Measurements from ENCODE around the gene SPTBN4.
A peak's percentile ranks its signal among the peaks of the same experiment; 100 is the strongest.
"Not testable (repeated sequence)": the region's sequence is repeated elsewhere in the genome, so short reads cannot be mapped to it uniquely, and the experiment has no call there.

The SPTBN4 gene

DNA sequence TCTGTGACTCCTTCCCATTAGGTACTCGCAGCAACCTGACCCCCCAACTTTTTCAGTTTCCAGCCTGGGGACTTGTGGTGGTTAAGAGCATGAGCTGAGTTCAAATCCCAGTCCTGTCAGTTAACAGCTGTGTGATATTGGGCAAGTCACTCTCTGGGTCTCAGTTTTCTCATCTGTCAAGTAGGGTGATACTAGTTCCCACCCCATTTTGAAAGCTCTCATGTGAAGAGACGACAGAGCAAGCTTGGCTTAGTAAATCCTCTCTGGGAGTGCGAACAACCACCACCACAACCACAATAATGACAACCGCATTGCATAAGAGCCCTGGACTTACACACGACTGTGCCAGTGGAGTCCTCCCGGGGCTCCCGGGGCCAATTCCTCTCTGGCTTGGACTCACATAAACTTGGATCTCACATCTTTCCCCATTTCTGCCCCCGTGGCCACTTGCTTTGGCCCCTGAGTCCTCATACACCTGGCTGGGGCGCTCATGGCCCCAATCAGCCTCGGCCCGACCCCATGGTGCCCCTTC, 1.7 kb upstream of the SPTBN4 start:
- DNase-seq (ENCODE audit: low read depth): peak; percentile 61

DNA sequence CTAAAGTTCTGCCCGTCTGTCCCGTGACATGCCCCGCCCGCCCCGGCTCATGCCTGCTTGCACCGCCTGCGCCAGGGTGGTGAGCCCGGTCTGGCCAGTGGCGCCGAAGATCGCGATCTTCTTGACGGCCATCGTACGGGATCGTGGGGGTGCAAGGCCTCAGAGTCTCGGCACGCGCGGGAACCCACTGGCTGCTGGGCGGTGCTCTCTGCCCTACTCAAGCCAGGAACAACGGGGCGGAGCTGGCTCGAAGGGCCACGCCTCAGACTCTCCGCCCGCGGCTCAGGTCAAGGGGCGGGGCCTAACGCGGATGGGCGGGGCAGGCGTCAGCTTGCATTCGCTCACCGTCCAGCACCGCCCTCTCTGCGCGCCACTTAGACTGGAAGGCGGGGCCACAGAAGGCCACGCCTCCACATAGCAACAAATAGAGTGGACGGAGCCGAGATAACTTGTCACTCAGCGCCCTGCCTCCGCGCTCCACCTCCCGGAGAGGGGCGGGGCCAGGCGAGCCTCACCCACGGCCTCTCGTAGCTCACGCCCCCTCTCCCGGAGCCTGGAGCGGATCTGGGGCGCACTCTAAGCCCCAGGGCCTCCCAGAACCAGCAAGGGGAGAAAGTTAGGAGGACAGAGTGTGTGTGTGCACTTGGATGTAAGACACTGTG, 1.1 kb upstream of the SPTBN4 start, which contains the start of gene BLVRB:
Gene BLVRB, minus strand, starts transcription at position 189 of the 662 bp plus-strand sequence. Its CDS starts 57 bp downstream, at position 132.
- peak; percentile 99 for DNase-seq (ENCODE audit: low read depth)

DNA sequence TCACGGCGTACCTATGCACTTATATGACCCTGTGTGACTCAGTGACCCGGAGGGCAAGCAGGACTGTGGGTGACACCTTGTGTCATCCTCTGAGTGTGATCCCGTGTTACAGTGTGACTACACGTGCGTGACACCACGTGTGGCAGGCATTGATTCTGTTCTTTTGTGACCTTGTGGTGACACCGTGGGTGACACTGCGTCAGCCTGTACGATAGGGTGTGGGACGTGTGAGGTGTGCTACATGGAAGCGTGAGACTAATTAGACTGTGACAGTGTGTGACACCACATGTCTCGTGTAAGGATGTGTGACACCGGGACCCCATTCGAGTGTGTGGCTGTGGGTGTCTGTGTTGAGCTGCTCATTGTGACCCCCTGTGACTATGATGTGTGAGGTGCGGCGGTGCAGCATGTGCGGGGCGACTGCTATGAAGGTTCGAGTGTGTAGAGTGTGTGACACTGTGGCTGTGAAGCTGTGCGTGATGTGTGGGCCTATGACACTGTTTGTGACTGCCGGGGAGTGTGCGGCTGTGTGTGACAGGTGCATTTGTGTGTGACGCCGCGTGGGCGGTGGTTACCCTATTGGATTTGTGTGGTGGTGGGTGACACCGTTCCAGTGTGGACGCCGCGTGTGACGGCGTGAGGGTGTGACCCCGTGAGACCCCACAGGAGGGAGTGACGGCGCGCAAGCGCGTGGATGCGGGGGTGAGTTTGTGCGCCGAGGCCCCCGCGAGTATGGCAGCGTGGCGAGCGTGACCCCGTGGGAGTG, 399 bp upstream of the SPTBN4 start:
- no peak for DNase-seq (ENCODE audit: low read depth)

DNA sequence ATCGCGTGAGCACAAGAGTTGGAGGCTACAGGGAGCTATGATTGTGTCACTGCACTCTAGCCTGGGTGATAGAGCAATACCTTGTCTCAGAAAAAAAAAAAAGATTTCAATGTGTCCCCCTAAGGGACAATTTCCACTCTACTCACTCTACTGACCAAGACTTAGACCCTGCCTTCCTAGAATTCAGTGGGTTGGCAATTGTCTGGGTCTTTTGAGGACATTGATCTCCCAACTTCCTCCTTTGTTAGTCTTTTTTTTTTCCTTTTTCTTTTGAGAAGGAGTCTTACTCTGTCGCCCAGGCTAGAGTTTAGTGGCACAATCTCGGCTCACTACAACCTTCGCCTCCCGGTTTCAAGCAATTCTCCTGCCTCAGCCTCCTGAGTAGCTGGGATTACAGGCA, 2.2 kb downstream of the SPTBN4 start:
- DNase-seq (ENCODE audit: low read depth): no peak

DNA sequence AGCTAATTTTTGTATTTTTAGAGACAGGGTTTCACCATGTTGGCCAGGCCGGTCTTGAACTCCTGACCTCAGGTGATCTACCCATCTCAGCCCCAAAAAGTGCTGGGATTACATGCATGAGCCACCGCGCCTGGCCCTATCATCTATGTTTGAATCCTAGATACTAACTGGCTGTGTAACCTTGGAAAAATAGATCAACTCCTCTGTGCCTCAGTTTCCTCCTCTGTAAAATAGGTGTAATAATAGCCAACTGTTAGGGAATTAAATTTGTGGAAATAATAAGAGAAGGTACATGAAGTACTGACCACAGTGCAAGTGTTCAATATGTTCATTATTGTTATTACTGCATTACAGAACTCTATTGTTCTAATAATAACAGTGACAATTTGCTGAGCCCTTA, 4.3 kb downstream of the SPTBN4 start:
- DNase-seq (ENCODE audit: low read depth): no peak

DNA sequence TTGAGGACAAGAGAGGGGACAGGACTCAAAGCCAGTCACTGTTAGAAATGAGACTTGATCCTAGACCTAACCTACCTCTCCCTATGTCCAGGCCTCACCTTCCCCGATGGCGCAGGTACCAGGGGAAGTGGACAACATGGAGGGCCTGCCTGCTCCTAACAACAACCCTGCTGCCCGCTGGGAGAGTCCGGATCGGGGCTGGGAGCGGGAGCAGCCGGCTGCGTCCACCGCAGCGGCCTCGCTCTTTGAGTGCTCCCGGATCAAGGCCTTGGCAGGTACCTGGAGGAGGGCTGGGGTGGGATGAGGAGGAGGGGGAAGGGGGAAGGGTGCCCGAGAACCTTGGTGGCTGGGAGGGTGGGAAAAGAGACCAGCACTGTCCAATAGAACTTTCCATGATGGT, 5.7 kb downstream of the SPTBN4 start:
- no peak for DNase-seq (ENCODE audit: low read depth)

DNA sequence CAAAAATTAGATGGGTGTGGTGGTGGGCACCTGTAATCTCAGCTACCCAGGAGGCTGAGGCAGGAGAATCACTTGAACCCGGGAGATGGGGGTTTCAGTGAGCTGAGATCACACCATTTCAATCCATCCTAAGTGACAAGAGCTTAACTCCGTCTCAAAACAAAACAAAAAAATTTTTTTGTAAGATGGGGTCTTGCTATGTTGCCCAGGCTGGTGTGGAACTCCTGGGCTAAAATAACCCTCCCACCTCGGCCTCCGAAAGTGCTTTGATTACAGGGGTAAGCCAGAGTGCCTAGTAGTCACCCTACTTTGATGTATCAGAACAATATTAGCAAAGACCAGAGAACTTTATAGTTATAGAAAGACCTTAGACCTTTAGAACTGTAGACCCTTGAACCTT, 7.9 kb downstream of the SPTBN4 start:
- DNase-seq (ENCODE audit: low read depth): no peak

DNA sequence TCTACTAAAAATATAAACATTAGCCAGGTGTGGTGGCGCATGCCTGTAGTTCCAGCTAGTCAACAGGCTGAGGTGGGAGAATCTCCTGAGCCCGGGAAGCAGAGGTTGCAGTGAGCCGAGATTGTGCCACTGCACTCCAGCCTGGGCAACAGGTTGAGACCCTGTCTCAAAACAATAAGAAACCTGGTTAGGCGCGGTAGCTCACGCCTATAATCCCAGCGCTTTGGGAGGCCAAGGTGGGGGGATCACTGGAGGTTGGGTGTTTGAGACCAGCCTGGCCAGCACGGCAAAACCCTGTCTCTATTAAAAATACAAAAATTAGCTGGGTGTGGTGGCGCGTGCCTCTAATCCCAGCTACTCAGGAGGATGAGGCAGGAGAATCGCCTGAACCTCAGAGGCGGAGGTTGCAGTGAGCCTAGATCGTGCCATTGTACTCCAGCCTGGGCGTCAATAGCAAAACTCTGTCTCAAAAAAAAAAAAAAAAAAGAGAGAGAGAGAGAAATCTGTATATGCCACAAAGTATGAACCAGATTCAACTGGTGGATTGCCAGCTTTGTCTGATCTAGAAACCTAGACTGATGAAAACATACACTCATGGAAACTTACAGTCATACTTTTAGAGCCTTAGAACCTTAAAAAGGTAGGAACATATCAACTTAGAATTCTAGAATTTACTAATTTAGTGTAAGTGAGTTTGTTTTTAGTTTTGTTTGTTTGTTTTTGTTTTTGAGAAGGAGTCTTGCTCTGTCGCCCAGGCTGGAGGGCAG, 9.3 kb downstream of the SPTBN4 start:
- not testable (repeated sequence) for DNase-seq (ENCODE audit: low read depth)

DNA sequence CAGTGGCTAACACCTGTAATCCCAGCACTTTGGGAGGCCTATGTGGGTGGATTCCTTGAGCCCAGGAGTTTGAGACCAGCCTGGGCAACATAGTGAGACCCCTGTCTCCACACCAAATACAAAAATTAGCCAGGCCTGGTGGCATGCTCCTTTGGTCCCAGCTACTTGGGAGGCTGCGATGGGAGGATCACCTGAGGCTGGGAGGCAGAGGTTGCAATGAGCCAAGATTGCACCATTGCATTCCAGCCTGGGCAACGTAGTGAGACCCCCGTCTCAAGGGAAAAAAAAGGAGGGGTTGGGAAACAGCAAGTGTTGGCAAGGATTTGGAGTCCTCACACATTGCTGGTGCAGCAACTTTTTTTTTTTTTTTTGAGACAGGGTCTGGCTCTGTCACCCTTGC, 19.2 kb downstream of the SPTBN4 start:
- no peak for DNase-seq (ENCODE audit: low read depth)

DNA sequence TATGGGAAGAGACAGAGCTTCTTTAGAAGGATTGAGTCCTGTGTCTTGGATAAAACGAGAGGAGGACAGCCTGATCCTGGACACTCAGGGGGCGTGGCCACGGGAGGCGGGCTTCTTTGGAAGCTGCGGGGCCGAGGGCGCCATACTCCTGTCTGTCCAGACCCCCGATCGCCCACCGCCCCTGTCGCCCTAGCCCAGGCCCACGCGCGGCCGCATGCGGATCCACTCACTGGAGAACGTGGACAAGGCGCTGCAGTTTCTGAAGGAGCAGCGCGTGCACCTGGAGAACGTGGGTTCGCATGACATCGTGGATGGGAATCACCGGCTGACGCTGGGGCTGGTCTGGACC, 23.1 kb downstream of the SPTBN4 start:
- no peak for DNase-seq (ENCODE audit: low read depth)

DNA sequence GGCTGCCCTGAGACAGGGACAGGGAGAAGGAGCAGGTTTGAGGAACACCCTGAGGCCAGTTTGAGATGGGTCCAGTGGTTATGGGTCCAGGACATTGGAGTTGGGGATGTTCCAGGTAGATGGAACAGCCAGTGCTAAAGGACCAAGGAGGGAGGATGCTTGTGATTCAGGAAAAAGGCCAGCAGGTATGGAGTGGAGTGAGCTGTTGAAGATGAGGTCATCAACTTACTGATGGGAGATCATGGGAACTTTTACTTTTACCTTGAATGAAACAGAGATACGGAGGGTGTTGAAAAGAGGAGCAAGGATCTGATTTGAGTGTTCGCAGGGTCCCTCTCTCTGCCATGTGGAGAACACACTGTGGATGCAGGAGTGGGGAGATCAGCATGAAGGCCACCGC, 25.5 kb downstream of the SPTBN4 start:
- DNase-seq (ENCODE audit: low read depth): no peak

DNA sequence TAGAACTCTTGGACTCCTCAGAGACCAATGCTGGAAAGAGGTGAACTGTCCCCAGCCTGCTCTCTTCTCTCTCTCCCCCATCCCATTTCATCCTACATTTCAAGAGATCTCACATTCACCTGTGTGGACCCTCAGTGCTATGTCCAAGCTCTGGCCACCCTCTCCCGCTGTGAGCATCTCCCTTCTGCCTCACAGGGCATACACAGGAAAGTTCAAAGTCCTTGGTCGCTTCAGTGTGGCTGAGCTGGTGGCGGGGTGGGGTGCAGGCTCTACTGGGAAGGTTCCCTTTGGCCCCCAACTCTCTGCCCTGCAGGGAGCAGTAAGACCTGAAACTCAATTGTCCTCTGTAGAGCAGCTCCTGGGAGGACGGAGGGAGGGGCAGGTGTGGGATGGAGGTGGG, 27.0 kb downstream of the SPTBN4 start:
- DNase-seq (ENCODE audit: low read depth): no peak

DNA sequence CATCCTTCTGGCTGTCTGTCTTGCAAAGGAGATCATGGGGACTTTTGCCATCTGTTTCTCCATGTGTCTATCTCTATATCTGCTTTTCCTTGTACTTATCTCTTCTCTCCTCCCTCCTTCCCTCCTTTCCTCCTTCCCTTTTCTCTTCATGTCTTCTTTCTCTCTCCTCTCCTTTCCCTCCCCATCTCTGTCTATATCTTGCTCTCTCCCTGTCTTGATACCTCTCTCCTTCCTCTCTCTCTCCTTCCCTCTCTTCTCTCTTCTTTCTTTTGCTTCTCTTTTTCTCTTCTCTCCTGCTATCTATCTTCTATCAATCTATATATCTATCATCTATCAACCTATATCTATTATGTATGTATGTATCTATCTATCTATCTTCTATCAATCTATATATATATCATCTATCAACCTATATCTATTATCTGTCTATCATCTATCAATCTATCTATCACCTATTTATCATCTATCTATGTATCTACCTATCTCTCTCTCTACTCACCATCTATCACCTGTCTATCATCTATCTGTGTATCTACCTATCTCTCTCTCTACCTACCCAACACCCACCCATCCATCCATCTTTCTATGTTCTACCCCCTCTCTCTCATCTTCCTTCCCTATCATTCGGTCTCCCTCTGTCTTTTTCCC, 27.5 kb downstream of the SPTBN4 start:
- no peak for DNase-seq (ENCODE audit: low read depth)

DNA sequence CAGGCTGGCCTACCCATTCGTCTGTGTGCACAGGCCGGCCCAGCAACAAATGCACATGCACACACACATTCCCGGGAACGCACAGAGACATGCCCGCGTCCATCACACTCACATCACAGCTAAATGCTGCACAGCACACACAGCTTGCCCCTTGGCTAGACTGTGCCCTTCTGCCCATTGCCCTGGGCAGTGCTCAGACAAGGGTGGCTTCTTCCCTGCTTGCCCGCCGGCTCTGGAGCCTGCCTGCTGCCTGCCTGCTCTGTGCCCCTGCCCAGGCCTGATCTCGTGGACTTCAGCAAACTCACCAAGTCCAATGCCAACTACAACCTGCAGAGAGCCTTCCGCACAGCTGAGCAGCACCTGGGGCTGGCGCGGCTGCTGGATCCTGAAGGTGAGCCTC, 30.4 kb downstream of the SPTBN4 start:
- DNase-seq (ENCODE audit: low read depth): no peak

DNA sequence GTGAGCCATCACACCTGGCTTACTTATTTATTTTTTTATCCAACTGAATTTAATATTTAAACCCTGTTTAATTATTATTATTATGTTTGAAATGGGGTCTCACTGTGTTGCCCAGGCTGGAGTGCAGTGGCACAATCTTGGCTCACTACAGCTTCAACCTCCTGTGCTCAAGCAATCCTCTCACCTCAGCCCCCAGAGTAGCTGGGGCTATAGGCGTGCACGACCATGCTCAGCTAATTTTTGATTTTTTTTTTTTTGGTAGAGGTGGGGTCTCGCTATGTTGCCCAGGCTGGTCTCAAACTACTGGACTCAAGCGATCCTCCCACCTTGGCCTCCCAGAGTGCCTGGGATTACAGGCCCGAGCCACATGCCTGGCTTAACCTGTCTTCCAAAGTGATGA, 32.5 kb downstream of the SPTBN4 start:
- no peak for DNase-seq (ENCODE audit: low read depth)

DNA sequence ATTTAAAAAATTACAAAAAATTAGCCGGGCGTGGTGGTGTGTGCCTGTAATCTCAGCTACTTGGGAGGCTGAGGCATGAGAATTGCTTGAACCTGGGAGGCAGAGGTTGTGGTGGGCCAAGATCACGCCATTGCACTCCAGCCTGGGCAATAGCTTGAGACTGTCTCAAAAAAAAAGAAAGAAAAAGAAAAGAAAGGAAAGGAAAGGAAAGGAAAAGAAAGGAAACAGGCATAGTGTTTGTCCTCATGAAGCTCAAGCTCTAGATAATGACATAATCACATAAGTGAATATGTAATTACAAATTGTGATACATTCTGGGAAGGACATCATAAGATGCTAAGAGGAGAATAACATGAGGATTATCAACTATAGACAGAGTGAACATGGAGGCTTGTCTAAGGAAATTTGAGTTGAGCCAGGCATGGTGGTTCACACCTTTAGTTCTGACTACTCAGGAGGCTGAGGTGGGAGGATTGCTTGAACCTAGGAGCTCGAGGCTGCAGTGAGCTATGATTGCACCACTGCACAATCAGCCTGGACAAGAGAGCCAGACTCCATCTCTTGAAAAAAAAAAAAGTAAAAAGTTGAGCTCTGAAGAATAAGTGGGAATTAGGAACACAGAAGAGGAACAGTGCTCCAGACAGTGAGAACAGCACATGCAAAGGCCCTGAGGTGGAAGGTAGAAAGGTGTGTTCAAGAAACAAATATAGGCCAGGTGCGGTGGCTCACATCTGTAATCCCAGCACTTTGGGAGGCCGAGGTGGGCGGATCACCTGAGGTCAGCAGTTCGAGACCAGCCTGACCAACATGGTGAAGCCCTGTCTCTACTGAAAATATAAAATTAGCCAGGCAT, 34.1 kb downstream of the SPTBN4 start:
- DNase-seq (ENCODE audit: low read depth): not testable (repeated sequence)

DNA sequence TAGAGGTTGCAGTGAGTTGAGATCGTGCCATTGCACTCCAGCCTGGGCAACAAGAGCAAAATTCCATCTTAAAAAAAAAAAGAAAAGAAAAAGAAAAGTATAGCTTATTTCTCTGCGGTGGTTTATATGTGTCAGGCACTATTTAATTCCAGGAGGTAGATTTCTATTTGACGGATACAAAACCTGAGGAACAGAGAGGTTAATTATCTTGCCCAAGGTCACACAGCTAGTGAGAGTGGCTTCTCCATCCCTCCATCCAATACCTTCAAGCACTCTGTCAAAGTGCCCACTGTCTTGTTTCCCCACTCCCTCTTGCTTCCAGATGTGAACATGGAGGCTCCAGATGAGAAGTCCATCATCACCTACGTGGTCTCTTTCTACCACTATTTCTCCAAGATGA, 34.8 kb downstream of the SPTBN4 start:
- no peak for DNase-seq (ENCODE audit: low read depth)

DNA sequence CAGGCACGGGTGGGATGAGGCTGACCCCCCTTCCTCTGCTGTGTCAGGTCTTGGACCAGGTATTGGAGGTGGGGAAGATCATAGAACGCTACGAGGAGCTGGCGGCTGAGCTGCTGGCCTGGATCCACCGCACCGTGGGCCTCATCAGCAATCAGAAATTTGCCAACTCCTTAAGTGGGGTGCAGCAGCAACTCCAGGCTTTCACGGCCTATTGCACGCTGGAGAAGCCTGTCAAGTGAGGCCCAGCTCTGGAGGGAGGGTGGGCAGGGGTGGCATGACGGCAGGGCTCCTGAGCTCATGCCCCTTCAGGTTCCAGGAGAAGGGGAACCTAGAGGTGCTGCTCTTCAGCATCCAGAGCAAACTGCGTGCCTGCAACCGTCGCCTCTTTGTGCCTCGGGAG, 35.3 kb downstream of the SPTBN4 start:
- DNase-seq (ENCODE audit: low read depth): no peak

DNA sequence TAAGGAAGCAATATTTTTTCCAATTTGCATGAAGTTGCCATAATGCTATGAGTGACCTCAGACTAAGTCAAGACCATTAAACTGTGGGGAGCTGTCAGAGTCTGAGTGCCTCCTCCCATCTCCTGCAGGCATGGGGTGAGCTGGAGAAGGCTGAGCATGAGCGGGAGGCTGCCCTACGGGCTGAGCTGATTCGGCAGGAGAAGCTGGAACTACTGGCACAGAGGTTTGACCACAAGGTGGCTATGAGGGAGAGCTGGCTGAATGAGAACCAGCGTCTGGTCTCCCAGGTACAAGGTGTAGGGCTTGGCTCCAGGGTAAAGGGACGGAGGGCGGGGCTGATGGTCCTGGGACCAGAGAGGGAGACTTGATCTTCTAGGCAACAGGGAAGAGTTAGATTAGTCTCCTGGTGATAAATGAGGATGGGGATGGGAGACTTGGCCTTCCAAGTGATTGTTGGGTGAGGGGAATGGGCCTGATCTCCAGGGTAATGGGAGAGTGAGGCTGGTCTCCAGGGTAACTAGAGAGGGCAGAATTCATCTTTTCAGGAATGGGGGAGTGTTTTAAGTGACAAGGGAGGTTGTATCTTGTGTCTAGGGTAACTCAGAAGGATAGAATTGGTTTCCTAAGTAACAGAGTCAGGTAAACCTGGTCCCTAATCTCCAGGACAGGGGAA, 36.0 kb downstream of the SPTBN4 start:
- no peak for DNase-seq (ENCODE audit: low read depth)

DNA sequence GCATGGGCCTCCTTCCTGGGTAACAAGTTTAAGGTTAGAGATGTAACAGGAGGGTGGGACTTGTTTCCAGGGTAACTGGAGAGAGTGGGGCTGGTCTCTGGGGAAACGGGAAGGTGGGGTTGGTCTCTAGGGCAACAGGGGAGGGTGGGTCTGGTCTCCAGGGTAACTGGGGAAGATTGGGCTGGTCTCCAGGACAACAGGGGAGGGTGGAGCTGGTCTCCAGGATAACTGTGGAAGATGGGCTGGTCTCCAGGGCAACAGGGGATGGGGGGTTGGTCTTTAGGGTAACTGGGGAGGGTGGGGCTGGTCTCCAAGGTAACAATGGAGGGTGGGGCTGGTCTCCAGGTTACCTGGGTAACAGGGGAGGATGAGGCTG, 36.5 kb downstream of the SPTBN4 start:
- DNase-seq (ENCODE audit: low read depth): no peak

DNA sequence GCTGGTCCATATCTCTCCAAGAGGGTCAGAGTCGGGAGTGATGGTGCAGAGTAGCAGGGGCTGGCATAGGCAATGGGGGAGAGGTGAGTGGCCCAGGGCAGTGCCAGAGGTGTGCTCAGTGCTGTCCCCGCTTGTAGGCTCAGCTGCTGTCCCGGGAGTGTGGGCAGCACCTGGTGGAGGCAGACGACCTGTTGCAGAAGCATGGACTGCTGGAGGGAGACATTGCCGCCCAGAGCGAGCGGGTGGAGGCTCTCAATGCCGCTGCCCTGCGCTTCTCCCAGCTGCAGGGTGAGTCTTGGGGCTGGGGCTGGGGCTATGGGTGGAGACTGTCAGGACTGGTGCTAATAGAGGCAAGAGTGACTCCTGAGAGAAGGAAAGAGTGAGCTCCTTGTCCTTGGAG, 39.3 kb downstream of the SPTBN4 start:
- DNase-seq (ENCODE audit: low read depth): no peak

Measured in GM04504 (cell line).